GM04503 (cell line): Measurements from ENCODE around the gene PLXNA2.

ENCODE experiments used
- DNase-seq: peaks from one replicate; pipeline ENCODE4 v3.0.0-alpha.2; 2012; ENCODE audit warnings: low read depth

Gene PLXNA2

DNA sequence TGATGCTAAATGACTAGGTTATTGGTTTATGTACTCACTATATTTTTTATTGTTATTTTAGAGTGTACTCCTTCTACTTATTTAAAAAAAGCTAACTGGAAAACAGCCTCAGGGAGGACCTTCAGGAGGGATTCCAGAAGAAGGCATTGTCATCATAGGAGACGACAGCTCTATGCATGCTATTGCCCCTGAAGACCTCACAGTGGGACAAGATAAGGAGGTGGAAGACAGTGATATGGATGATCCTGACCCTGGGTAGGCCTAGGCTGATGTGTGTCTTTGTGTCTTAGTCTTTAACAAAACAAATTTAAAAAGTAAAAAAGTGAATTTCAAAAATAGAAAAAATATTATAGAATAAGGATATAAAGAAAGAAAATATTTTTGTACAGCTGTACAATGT lies 177.6 kb downstream of the PLXNA2 start:
- DNase-seq = no peak

DNA sequence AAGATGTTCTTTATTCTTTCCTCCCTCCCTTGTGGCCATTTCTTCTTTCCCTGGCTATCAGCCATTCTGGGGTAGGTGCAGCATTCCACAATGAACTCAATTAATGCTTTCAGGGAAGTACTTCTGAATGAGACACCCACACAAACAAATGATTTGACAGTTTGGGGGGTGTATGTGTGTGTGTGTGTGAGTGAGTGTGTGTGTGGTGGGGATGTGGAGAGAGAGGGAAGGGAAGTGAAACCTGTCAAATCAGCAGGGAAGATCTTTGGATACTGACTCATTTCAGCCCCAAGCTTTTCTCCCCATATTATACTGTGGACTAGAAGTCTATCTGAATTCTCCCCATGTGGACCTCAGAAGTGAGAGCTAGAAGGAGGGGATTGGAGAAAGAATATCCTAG lies 178.3 kb downstream of the PLXNA2 start:
- DNase-seq = no peak

DNA sequence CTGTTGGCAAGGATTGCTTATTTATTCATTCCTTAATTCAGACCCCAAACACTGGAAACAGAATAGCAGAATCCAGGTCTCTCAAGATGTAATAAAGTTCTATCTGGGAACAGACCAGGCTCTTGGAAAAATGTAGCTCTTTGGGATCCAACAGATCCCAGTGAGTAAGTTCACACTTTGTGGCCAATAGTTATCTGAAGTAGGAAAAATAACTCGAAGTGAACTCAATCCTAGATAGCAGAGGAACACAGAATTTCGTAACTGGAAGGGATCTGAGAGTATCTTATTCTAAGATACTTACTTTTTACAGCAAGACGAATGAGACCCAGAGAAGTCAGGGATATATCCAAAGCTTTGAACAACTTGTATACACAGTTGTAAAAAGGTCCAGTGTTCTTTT lies 182.6 kb downstream of the PLXNA2 start:
- no peak for DNase-seq

DNA sequence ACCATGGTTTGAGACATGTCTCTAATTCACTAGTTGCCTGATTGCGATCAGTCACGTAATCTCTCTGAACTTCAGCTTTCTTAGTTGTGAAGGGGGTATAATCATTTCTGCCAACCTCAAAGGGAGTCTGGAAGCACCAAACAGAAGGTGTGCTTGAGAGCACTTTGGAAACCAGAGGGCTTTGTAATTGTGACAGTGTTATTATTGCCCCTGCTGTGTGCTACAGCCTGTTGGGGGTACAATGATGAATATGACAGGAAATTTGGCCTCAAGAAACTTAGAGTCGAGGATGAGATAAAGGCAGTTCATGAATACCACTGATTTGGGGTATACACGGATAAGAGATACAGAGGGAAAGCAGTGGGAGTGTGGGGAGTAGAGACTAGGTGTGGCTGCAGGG lies 183.1 kb downstream of the PLXNA2 start:
- no peak for DNase-seq

DNA sequence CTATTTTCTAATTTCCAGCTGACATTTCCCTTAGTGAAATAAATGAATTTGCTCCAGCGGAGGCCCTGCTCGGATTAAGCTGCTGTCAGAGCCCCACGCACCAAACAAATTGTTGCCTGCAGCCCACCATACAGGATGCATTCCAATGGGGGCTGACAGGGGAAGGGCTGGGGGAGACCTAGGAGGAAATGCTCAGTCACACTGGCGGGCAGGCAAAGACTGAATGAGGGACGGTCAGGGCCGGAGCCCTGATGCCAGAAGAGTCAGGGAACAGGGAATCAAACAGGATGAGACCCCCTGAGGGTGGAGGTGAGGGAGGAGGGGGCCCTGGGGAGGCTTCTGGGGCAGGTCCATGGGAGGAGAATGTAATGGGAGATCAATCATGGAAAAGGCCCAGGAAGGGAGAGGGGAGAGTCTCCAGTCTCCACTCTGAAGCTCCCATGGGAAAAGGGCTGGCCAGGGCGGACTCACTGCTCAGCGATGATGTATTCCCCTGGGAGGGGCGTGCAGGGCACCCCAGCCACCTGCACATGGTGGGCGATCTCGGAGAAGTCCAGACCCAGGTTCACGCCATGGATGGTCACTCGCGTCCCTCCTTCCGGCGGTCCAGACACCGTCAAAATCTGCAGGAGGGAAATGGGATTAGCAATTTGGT lies 183.8 kb downstream of the PLXNA2 start:
- DNase-seq = no peak

DNA sequence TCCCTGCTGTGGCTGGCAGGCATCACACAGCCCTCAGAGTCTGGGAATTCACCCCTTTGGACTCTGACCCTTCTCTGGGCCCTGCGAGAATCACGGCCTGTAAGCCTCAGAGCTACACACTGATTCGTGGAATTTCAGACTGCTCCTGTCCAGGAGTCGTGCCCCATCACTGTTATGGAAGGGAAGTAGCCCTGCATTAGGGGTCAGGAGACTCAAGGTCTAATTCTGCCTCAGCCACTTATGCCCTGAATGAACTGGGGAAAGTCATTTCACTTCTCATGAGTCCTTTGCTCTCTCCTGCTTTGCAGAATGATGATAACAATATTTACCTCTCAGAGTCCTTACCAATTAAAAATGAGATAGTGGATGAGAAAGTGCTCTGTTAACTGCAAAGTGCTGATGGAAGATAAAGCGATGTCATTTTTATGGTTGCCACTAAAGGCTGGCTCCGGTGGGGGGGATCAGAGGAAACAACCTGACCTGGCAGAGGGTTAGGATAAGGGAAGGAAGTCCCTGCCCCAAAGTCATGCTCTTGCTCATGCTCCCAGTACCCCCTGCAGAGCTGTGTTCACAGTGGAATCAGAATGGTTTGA lies 184.7 kb downstream of the PLXNA2 start:
- no peak for DNase-seq

DNA sequence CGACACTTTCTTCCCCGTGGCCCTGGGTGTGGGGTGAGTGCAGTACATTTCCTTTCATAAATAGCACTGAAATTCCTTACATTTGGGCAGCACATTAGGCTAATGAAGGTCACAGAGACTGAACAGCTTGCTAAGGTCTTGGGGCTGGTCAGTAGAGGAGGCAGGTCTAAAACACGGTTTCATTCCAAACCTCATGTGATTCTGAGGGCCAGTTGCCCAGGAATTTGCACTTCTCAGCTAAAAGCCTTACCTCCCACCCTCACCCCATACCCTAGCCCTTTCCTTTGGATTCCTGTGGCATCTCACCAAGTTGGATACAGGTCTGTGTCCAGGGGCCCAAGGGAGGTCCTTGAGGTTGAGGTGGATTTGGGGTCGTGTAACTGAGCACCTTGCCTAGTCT lies 185.4 kb downstream of the PLXNA2 start:
- DNase-seq = no peak

DNA sequence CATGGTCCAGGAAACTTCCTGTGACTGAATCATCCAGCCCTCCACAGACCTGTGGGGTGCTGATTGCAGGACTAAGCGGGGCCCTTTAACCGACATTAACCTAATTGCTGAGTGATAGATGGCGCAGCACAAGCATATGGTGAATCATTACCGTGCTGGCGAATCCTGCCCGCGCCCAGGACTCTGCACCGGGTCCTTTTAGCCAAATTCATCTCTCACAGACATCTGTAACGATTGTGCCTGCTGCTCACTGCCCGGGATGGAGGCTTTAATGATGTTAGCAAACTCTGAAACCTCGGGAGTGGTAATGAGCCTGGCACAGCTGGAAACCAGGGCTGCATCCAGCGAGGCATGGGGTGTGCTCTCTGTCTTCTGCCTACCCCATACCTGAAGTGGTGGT lies 185.9 kb downstream of the PLXNA2 start:
- DNase-seq = no peak

DNA sequence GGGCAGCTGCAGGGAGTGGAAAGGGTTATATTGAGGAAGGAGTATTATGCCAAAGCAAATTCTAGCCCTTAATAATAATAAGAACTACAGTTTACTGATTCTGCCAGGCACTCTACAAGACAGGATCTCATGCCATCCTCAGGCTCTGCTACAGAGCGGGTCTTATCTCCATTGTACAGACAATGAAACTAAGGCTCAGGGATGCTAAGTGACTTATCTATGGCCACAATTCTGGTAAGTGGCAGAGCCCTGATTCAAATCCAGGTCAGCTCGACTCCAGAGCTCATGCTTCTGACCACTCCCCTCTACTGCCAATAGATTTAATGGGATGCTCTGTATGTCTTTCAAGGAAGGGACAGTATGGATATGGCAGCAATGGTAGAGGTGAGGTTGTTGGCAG lies 187.1 kb downstream of the PLXNA2 start:
- DNase-seq = no peak

DNA sequence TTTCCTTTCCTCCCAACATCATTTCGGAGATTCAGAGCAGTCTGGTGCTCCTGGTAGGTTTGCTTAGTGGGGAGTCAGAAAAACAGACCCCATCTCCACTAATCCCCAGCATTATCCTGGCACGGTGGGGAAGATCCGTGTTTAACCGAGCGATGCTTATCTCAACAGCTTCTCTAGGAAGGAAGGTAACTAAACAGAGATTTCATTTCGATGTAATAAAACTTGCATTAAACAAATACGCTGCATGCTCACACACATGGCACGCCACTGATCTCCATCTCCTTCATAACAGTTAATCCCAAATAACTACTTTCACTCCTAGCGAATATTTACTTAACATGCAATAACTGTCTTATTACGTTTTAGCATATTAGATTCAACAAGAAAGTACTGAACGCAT lies 188.6 kb downstream of the PLXNA2 start:
- no peak for DNase-seq

DNA sequence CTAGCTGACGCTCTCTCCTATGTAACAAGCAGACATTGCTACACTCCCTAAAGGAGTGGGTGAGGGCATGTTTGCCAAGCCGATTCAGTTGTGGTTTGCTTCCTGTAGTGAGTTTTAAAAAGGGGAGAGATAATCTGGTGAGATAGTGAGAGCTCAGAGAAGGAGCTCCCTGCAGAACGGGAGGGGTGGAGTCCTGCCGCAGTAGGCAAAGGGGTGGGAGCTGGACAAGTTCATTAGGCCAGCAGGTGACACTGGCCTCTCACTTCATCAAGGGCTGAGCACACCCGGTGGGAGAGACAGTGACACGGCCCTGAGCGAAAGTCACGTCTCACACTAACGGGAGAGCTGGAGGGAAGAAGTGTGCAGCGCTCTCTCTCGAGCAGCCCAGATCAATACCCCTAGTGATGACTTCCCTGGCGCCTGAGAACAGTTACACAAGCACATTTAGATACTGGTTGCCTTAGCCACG lies 189.2 kb downstream of the PLXNA2 start:
- no peak for DNase-seq

DNA sequence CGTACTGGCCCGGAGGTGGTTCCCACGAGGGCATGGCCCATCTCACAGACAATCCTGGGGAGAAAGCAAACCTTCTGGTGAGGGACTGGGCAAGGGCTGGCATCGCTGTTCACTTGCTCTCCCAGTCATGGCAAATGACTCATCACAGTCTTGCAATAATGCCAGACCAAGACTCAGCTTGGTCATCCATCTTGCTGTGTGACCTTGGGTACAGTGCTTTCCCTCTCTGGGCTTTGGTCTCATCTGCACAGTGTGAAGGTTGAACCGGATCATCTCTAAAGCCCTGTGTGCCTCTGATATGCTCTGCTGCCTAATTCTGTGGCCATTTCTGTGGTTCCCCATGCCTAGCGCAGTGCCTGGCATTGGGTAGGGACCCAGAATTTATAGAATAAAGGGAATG lies 189.7 kb downstream of the PLXNA2 start:
- no peak for DNase-seq

DNA sequence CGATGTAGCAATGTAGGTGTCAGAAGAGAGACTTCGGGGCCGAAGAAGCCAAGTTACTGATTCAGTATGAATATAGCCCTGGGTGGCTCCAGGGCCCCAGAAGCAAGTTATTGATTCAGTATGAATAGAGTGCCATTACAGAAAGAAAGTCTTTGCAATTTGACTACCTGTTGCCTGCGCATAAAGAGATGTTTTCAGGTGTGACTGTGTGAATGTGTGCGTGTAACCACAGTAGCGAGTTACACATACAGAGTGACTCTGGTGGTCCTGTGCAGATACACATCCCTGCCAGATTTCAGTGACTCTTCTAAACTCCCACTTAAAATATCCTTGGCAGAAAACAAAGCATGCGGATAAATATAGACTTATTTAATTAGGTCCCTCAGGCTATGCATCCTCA lies 190.5 kb downstream of the PLXNA2 start:
- DNase-seq = no peak

DNA sequence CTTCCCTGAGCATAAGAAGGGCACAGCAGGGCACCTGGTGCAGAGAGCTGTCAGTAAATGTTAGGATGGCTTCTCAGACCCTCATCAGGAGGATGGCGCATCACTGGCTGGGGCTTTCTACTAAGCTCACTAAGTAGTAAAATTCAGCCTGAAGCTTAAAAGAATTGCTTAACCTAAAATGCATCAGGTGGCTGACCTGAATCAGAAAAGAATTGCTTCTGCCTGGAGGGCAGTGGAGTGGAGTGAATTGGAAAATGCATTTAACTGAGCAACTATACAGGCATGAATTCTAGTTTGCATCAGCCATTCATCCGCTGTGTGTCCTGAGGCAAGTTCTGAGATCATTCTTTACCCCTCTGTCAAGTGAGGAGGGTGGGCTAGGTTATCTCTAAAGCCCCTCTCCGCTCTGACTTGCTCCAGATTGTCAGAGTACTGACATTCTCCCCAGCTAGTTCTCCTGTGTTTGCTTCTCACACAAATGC lies 191.2 kb downstream of the PLXNA2 start:
- DNase-seq = no peak

DNA sequence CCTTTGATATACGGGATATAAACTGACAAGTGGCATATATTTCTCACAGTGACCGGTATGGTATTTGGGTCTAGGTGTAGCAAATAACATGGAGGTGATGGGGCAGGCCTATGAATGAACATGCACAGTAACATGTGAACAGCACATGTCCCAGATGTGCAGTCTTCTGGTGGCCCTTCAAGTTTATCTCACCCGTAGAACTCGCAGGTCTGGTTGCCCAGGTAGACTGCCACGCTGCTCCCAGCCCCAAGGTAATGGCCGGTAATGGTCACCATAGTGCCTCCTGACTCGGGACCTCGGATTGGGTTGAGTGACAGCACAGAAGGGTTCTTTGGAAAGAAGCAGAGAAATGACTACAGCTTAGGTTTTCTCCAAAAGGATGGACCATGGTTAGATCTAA lies 192.0 kb downstream of the PLXNA2 start:
- DNase-seq = no peak

DNA sequence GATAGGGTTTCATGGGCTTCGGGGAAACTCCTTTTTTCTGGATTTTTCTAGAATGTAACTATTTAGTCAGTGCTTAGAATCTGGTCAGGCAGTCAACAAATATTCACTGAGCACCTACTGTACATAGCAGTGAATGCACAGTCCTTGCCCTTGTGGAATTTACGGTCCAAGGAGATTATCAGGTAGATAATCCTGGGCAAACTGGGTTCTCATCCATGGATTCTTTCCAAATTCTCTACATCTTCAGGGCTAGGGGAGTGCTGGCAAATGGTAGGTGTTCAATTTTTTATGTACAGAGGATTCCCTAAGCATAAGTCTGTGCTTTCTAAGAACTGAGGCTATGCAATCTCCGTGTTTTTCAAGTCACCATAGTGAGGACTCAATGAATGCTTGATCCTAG lies 192.5 kb downstream of the PLXNA2 start:
- DNase-seq = no peak

DNA sequence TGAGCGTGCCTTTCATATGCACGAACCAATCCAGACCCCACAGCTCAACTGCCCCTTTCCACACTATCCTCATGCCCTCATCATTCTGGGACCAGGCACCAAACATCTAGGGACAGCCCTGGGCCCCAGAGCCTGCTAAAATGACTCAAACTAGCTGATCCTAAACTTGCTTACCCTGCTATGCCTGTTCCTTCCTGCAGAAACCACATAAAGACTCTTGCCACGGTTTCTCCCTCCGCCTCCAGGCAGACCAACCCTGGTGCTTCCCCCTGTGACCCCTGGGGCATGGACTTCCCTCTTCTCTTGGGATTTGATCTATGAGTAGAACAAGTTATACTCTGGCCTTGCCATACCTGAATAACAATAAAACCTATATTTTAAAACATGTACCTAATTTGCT lies 195.3 kb downstream of the PLXNA2 start:
- DNase-seq = no peak

DNA sequence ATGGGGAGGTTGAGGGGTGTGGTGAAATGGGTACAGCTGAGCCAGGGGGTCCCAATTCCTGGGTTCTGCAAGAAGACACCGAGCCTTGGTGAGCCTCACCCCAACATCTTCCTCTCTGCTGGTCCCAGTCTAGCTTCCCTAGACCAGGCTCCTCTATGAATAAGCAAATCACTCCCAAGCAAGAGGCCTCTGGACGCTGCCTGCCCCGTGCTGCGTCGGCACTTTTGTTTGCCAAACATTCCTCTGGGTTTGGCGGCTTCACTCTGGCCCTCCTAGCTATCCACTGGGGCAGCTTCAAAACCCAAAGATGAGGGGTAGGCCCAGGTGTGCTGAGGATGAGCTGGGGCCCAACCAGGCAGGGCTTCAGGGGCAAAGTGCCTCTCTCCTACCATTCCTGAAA lies 196.2 kb downstream of the PLXNA2 start:
- no peak for DNase-seq

DNA sequence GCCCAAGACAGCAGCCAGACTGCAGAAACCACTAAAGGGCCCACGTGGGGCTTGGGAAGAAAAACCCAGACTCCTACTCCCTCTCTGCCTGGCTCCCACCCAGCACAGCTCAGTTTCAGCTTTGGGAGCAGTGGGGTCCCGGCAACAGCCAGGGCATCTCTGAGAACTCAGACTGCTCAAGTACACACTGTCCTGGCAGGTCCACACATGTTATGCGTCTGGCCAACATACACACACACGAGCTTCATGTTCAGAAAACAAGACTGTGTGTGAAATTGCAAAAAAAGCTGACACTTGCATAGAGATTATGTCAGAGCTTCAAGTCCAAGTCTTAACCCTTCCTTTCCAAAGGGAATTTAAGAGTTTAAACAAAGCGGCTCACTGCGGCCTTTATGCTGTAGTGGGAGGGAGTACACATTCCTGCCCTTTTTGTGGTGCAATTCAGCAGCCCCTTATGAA lies 196.7 kb downstream of the PLXNA2 start:
- no peak for DNase-seq

DNA sequence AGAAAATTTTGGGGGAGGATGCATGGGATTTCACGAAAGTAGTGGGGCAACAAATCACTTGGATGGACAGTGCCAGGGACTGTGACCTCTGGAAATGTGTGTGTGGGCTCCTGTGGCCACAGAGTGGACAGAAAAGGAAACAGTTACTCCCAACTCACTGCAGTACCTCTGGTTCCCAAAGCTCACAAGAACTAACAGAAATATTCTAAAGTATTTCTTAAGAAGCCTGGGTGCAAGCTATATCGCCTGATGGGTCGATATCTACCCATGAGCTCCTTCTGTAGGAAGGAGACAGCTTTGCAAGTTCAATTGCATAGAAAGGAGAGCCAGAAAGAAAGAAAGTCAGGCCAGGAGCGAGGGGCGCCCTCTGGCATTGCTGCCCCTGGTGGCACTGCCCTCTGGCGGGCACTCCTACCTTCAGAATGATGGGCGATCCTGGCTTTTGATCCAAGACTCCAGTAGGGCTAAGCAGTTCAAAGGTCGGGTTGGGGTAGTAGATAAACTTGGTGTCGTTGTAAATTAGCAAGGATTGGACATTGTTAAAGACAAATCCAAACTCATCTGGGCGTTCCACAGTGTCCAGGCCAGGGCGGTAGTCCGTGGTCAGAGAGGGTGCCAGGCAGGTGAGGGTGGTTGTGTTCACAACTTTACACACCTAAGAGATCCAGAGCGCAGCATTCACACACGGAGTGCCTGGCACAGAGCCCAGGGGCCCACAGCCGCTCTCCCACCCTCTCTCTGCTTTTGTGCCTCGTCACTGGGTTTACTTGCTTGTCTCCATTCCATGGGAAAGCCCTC lies 198.5 kb downstream of the PLXNA2 start:
- DNase-seq = no peak

DNA sequence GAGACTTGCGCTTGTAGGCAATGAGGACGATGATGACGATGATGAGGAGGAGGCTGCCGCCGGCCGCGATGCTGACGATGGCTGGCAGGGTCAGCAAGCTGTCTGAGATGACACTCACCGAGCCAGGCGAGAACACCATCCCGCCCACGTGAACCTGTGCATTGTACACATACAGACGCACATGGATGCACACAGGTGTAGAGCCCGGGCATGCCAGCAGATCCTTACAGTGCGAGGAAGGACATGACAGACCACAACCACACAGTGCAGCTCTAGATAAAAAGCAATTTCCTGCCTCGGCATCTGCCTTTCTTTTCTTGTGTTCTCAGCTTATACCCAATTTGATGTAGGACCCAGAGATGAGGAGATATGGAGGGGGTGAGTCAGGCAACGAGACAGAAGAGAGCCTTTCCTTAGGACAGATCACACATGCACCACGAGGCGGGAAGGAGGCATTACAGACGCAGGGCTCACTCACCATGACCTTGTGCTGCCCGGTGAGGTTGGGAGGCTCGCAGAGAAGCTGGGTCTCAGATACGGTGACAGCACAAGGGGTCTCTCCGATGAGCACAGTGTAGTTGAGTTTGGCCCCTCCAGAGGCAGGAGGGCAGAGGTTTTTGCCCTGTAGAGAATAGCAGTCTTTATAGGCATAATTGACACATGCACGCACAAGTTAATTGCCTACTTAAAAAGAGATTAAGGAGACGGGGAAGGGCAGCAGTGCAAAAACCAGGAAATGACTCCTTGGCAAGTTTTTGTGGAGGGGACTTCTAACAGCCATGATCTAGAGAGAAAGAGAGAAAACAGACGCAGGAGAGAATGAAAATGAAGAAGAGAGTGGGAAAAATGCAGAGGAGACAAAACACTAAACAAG lies 199.4 kb downstream of the PLXNA2 start:
- no peak for DNase-seq

DNA sequence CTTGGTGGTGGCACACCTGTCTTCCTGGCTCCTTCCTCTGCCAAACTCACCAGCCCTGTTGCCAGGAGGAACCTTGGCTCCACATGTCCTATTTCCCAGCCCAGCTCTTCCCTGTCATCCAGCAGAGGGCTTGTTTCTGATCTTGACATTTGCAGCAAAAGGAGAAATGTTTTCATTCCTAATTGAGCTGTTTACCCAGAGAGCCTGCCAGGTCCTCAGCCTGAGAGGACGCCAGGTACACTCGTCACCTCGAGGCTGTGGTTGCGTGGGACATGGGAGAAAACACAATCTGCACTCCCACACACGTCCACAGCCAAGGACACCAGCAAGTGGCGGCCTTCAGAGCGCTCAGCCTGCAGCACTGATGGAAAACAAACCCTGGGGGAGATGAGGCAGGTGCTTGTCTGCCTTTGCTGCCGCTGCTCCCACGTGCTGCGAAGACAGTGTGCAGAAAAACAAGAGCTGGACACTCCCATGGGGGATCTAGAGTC lies 200.4 kb downstream of the PLXNA2 start:
- no peak for DNase-seq
